Natural killer cell treated with Interleukin-12 subunit alpha and Interleukin-12 subunit beta and Interleukin-15 and Interleukin-18, amount 100 ng/mL, for 72 hours (primary cell): ENCODE data around the gene ZDHHC3. TPM values are rescaled to one million over a fixed set of nuclear protein-coding genes. Genes with fewer than 3 reads are reported as not detected.
"Not testable (repeated sequence)": the region's sequence is repeated elsewhere in the genome, so short reads cannot be mapped to it uniquely, and the experiment has no call there.

Experiments
- ATAC-seq, 2 donors: fragments of 150-1000 bp; cut with Tn5 transposase in 1 of 2; sonication (Bioruptor Pico), chemical (Tn5 transposase) in 1 of 2; 2 replicates each; pipeline ENCODE4 v1.10.0; 2021
- DNase-seq: peaks from one replicate; pipeline ENCODE4 v3.0.0; 2022; ENCODE audit warnings: low spot score
- H3K27ac Mint-ChIP-seq, 2 donors: 1 replicate in 1 of 2; 2 replicates in 1 of 2; pipeline ENCODE4 v1.8.0; 2022; ENCODE audit warnings: mixed read lengths in 2 of 2, mild to moderate bottlenecking in 1 of 2, moderate library complexity in 1 of 2
- H3K27me3 Mint-ChIP-seq, 2 donors: 1 replicate in 1 of 2; 2 replicates in 1 of 2; pipeline ENCODE4 v1.8.0; 2022; ENCODE audit warnings: mixed read lengths in 2 of 2
- H3K36me3 Mint-ChIP-seq: one replicate; pipeline ENCODE4 v1.8.0; 2022; ENCODE audit warnings: mixed read lengths
- H3K4me1 Mint-ChIP-seq, 2 donors: 1 replicate in 1 of 2; 2 replicates in 1 of 2; pipeline ENCODE4 v1.8.0; 2022; ENCODE audit warnings: low read depth in 2 of 2, mixed read lengths in 2 of 2, mild to moderate bottlenecking in 1 of 2
- H3K4me3 Mint-ChIP-seq: one replicate; pipeline ENCODE4 v1.8.0; 2022; ENCODE audit warnings: mixed read lengths
- H3K9me3 Mint-ChIP-seq: 2 replicates; pipeline ENCODE4 v1.8.0; 2022; ENCODE audit warnings: mixed read lengths
- total RNA-seq, 2 donors: library from RNA; stranded (reverse); gene quantifications; one replicate each; pipeline ENCODE4 v1.2.3, GENCODE V29; 2022

ZDHHC3 gene
- total RNA-seq, 2 donors from 2014 or later: 63.8 to 122 TPM

GRCh38 chr3:44950275-44950734 is 25.7 kb downstream of the ZDHHC3 start:
- H3K4me3 Mint-ChIP-seq: no peak overlapping the region
- ATAC-seq: no peak
- H3K27me3 Mint-ChIP-seq: no peaks in the 10 kb centered on the region
- no peak overlapping the region for H3K27ac Mint-ChIP-seq
- H3K4me1 Mint-ChIP-seq: peaks cover 42 to 44% of the 10 kb centered on the region in 2 donors
- DNase-seq: no peak
- no peaks in the 10 kb centered on the region for H3K9me3 Mint-ChIP-seq
- no peaks in the 10 kb centered on the region for H3K36me3 Mint-ChIP-seq

GRCh38 chr3:44949770-44950169 is 26.2 kb downstream of the ZDHHC3 start:
- not testable (repeated sequence) for H3K27me3 Mint-ChIP-seq, H3K27ac Mint-ChIP-seq, ATAC-seq, DNase-seq, H3K4me3 Mint-ChIP-seq, H3K36me3 Mint-ChIP-seq, H3K9me3 Mint-ChIP-seq
- peaks cover 39 to 40% of the 10 kb centered on the region in 2 donors for H3K4me1 Mint-ChIP-seq

- H3K4me3 Mint-ChIP-seq: no peak overlapping the region
- H3K27ac Mint-ChIP-seq: peak overlapping the region in 1 of 2 donors; percentile 76
- no peaks in the 10 kb centered on the region for H3K36me3 Mint-ChIP-seq
- H3K9me3 Mint-ChIP-seq: no peaks in the 10 kb centered on the region
- ATAC-seq (no peak), DNase-seq (no peak)
- H3K27me3 Mint-ChIP-seq: no peaks in the 10 kb centered on the region
- peaks cover 37 to 38% of the 10 kb centered on the region in 2 donors for H3K4me1 Mint-ChIP-seq
These were observed 27.7 kb downstream of the ZDHHC3 start for GRCh38 chr3:44948239-44948638.

- peaks cover 19 to 24% of the 10 kb centered on the region in 2 donors for H3K4me1 Mint-ChIP-seq
- peaks cover 10% of the 10 kb centered on the region for H3K36me3 Mint-ChIP-seq
- no peaks in the 10 kb centered on the region for H3K9me3 Mint-ChIP-seq
- DNase-seq (no peak), ATAC-seq (no peak)
- no peak overlapping the region for H3K4me3 Mint-ChIP-seq
- H3K27ac Mint-ChIP-seq: no peak overlapping the region
- no peaks in the 10 kb centered on the region for H3K27me3 Mint-ChIP-seq
These were observed 33.6 kb downstream of the ZDHHC3 start for GRCh38 chr3:44942202-44942921.

- Mint-ChIP-seq H3K4me1 (peaks cover 19% of the 10 kb centered on the region in 2 donors), H3K27me3 (no peaks in the 10 kb centered on the region), H3K4me3 (no peak overlapping the region), H3K36me3 (peaks cover 14% of the 10 kb centered on the region), H3K27ac (no peak overlapping the region), H3K9me3 (no peaks in the 10 kb centered on the region)
- no peak for DNase-seq
- ATAC-seq: no peak
These were observed 36.4 kb downstream of the ZDHHC3 start for GRCh38 chr3:44939581-44940036.

GRCh38 chr3:44932986-44933944 is 42.7 kb downstream of the ZDHHC3 start:
- H3K4me1 Mint-ChIP-seq: peaks cover 16 to 19% of the 10 kb centered on the region in 2 donors
- no peaks in the 10 kb centered on the region for H3K27me3 Mint-ChIP-seq
- H3K9me3 Mint-ChIP-seq: no peaks in the 10 kb centered on the region
- H3K27ac Mint-ChIP-seq: peak overlapping the region in 1 of 2 donors; percentile 19
- DNase-seq (no peak), ATAC-seq (peak in 1 of 2 donors; percentile 18)
- peaks cover 4% of the 10 kb centered on the region for H3K36me3 Mint-ChIP-seq
- H3K4me3 Mint-ChIP-seq: no peak overlapping the region

- no peak for DNase-seq
- Mint-ChIP-seq H3K36me3 (peaks cover 4% of the 10 kb centered on the region), H3K27me3 (no peaks in the 10 kb centered on the region), H3K4me3 (no peak overlapping the region), H3K27ac (peak overlapping the region in 1 of 2 donors; percentile 19), H3K9me3 (no peaks in the 10 kb centered on the region), H3K4me1 (peaks cover 16 to 19% of the 10 kb centered on the region in 2 donors)
- ATAC-seq: no peak
These were observed 43.7 kb downstream of the ZDHHC3 start for GRCh38 chr3:44932271-44932670.

- Mint-ChIP-seq H3K36me3 (peaks cover 4% of the 10 kb centered on the region), H3K27me3 (no peaks in the 10 kb centered on the region), H3K4me3 (no peak overlapping the region), H3K9me3 (no peaks in the 10 kb centered on the region), H3K27ac (no peak overlapping the region), H3K4me1 (peaks cover 16 to 21% of the 10 kb centered on the region in 2 donors)
- ATAC-seq (no peak), DNase-seq (no peak)
These were observed 44.2 kb downstream of the ZDHHC3 start for GRCh38 chr3:44931791-44932190.

- Mint-ChIP-seq H3K36me3 (peaks cover 2% of the 10 kb centered on the region), H3K4me1 (peaks cover 10 to 15% of the 10 kb centered on the region in 2 donors), H3K9me3 (no peaks in the 10 kb centered on the region), H3K4me3 (no peak overlapping the region), H3K27me3 (no peaks in the 10 kb centered on the region), H3K27ac (no peak overlapping the region)
- DNase-seq (no peak), ATAC-seq (no peak)
These were observed 45.1 kb downstream of the ZDHHC3 start for GRCh38 chr3:44930911-44931310.

GRCh38 chr3:44929782-44930181 is 46.2 kb downstream of the ZDHHC3 start:
- no peak overlapping the region for H3K27ac Mint-ChIP-seq
- peaks cover 6 to 11% of the 10 kb centered on the region in 2 donors for H3K4me1 Mint-ChIP-seq
- H3K36me3 Mint-ChIP-seq: peaks cover 8% of the 10 kb centered on the region
- DNase-seq: no peak
- no peak overlapping the region for H3K4me3 Mint-ChIP-seq
- ATAC-seq: no peak
- no peaks in the 10 kb centered on the region for H3K27me3 Mint-ChIP-seq
- no peaks in the 10 kb centered on the region for H3K9me3 Mint-ChIP-seq

GRCh38 chr3:44927371-44927770 is 48.6 kb downstream of the ZDHHC3 start:
- no peak for DNase-seq
- peaks cover 0 to 3% of the 10 kb centered on the region in 2 donors for H3K4me1 Mint-ChIP-seq
- H3K36me3 Mint-ChIP-seq: peaks cover 8% of the 10 kb centered on the region
- no peaks in the 10 kb centered on the region for H3K27me3 Mint-ChIP-seq
- H3K27ac Mint-ChIP-seq: no peak overlapping the region
- H3K9me3 Mint-ChIP-seq: no peaks in the 10 kb centered on the region
- no peak overlapping the region for H3K4me3 Mint-ChIP-seq
- ATAC-seq: no peak

- Mint-ChIP-seq H3K27ac (peak overlapping the region in 1 of 2 donors; percentile 43), H3K27me3 (no peaks in the 10 kb centered on the region), H3K4me1 (peaks cover 0 to 3% of the 10 kb centered on the region in 2 donors), H3K4me3 (no peak overlapping the region), H3K9me3 (no peaks in the 10 kb centered on the region), H3K36me3 (peaks cover 8% of the 10 kb centered on the region)
- no peak for ATAC-seq
- no peak for DNase-seq
These were observed 49.1 kb downstream of the ZDHHC3 start for GRCh38 chr3:44926921-44927320.

- peaks cover 0 to 3% of the 10 kb centered on the region in 2 donors for H3K4me1 Mint-ChIP-seq
- no peak overlapping the region for H3K27ac Mint-ChIP-seq
- H3K9me3 Mint-ChIP-seq: no peaks in the 10 kb centered on the region
- peaks cover 8% of the 10 kb centered on the region for H3K36me3 Mint-ChIP-seq
- ATAC-seq (no peak), DNase-seq (no peak)
- H3K4me3 Mint-ChIP-seq: no peak overlapping the region
- H3K27me3 Mint-ChIP-seq: no peaks in the 10 kb centered on the region
These were observed 49.8 kb downstream of the ZDHHC3 start for GRCh38 chr3:44926172-44926571.
